Measurements from ENCODE around the gene SLC9A9. TPM values are rescaled to one million over a fixed set of nuclear protein-coding genes. Genes with fewer than 3 reads are reported as not detected.

Gene SLC9A9
- total RNA-seq, 4 donors from 2014 or later = 7.8 to 19.6 (median 13.4) TPM

Other genes with a start within 250 kb of the SLC9A9 start
- gene DIPK2A, start 123.4 kb upstream of the SLC9A9 start, total RNA-seq = 10 to 100 TPM; 26.5 to 35.7 (median 28.9) TPM

Measured in thyroid gland (tissue), 4 donors.